Left cardiac atrium (tissue), 4 donors: Measurements from ENCODE around the gene CDCA3. TPM values are rescaled to one million over a fixed set of nuclear protein-coding genes. Genes with fewer than 3 reads are reported as not detected.
"Not testable (repeated sequence)": the region's sequence is repeated elsewhere in the genome, so short reads cannot be mapped to it uniquely, and the experiment has no call there.

Experiments used
- ATAC-seq, 2 donors: fragments of 200-7000 bp; cut with Tn5 transposase; one replicate each; pipeline ENCODE4 v1.9.1; 2020; ENCODE audit warnings: mild to moderate bottlenecking in 2 of 2, moderate library complexity in 2 of 2
- DNase-seq: peaks from one replicate; pipeline ENCODE4 v3.0.0-alpha.2; 2020
- intact Hi-C, 2 donors: fragments of 100-400 bp; cut with DNase I; formaldehyde crosslinking; loops; one replicate each; pipeline versions ENCODE4 v1.14.1 to v1.15.1; 2022 to 2023
- total RNA-seq, 2 donors: library from RNA; stranded (reverse); fragmentation: NEBNext Ultra II Directional; extraction: Animal tissue kit (Norgen Biotek cat#: 25700); gene quantifications; one replicate each; pipeline ENCODE4 v1.2.1, GENCODE V29; 2021
- donor health status: DM: no; HTN: yes; CAD: no.
- donor health status: DM: no; HTN: yes; CAD: no; lungs with severe emphysema.
- donor health status: DM: yes; HTN: yes; CAD: no.
- donor health status: Dilated cardiomyopathy.

CDCA3 gene
- total RNA-seq, 2 donors from 2014 or later = 0.82 TPM; not detected in 1

GRCh38 chr12:6874015-6874368 is 22.9 kb upstream of the CDCA3 start:
- DNase-seq, ATAC-seq, intact Hi-C loops: not testable (repeated sequence)

GRCh38 chr12:6873094-6874014 is 22.3 kb upstream of the CDCA3 start, which contains the start of gene SPSB2:
TSS of gene SPSB2 (minus strand) at chr12:6873303. CDS start at chr12:6872901, 402 bp downstream.
- intact Hi-C loops = loop anchor here in 1 of 2 donors (2.0 kb wide), 1 partner anchor 17 kb away; no protein-coding TSS in a partner anchor
- peak; percentile 94 to 96 for ATAC-seq
- DNase-seq = peak; percentile 99

- intact Hi-C loops = loop anchor here in 1 of 2 donors (2.0 kb wide), 1 partner anchor 18 kb away; no protein-coding TSS in a partner anchor
- ATAC-seq = peak; percentile 72 to 76
Measured at GRCh38 chr12:6872073-6873048, 21.3 kb upstream of the CDCA3 start.

GRCh38 chr12:6871052-6871957 is 20.2 kb upstream of the CDCA3 start:
- DNase-seq (peak; percentile 40), ATAC-seq (no peak)
- intact Hi-C loops = no loop called here

More at GRCh38 chr12:6872073-6873048, 21.3 kb upstream of the CDCA3 start:
- peak; percentile 85 for DNase-seq

- intact Hi-C loops, ATAC-seq, DNase-seq: not testable (repeated sequence)
Measured at GRCh38 chr12:6870304-6870703, 19.2 kb upstream of the CDCA3 start.

- intact Hi-C loops = no loop called here
- no peak for ATAC-seq
- peak; percentile 75 for DNase-seq
Measured at GRCh38 chr12:6869049-6870021, 18.2 kb upstream of the CDCA3 start.

GRCh38 chr12:6868211-6869048 is 17.3 kb upstream of the CDCA3 start:
- intact Hi-C loops = no loop called here
- peak in 1 of 2 donors; percentile 1 for ATAC-seq
- DNase-seq = no peak

- peak; percentile 88 for DNase-seq
- peak; percentile 87 to 92 for ATAC-seq
- intact Hi-C loops = no loop called here
Measured at GRCh38 chr12:6867413-6868210, 16.5 kb upstream of the CDCA3 start, which contains the start of gene TPI1. TSS of gene TPI1 (plus strand) at chr12:6867531. CDS start at chr12:6867567, 36 bp downstream.

GRCh38 chr12:6866920-6867412 is 15.9 kb upstream of the CDCA3 start:
- intact Hi-C loops = no loop called here
- DNase-seq = no peak
- ATAC-seq = peak; percentile 5 to 23

- DNase-seq (no peak), ATAC-seq (no peak)
Measured at GRCh38 chr12:6866163-6866919, 15.3 kb upstream of the CDCA3 start.

GRCh38 chr12:6865307-6865706 is 14.2 kb upstream of the CDCA3 start:
- DNase-seq, ATAC-seq, intact Hi-C loops: not testable (repeated sequence)

More at GRCh38 chr12:6866163-6866919, 15.3 kb upstream of the CDCA3 start:
- intact Hi-C loops = no loop called here

GRCh38 chr12:6863586-6864321 is 12.7 kb upstream of the CDCA3 start:
- no peak for DNase-seq
- ATAC-seq = no peak
- intact Hi-C loops = no loop called here

- DNase-seq = no peak
- ATAC-seq = no peak
- intact Hi-C loops = no loop called here
Measured at GRCh38 chr12:6863033-6863432, 11.9 kb upstream of the CDCA3 start.

GRCh38 chr12:6861391-6861790 is 10.3 kb upstream of the CDCA3 start:
- ATAC-seq (no peak), DNase-seq (no peak)
- intact Hi-C loops = no loop called here
